Activated B cell treated with CpG ODN at 0.5 μM for 24 hours (primary cell): ENCODE results near the gene KIT. TPM values are rescaled to one million over a fixed set of nuclear protein-coding genes. Genes with fewer than 3 reads are reported as not detected.

Experiments used
- ATAC-seq: fragments of 200-7000 bp; cut with Tn5 transposase; one replicate; pipeline ENCODE4 v1.10.0; 2021; ENCODE audit warnings: low read depth, mild to moderate bottlenecking, moderate library complexity
- CTCF ChIA-PET: fragments of 350-600 bp; sonication (Branson Sonifier 250); formaldehyde crosslinking; loops from one replicate; lab custom pipeline; 2021; ENCODE audit warnings: antibody characterized with exemption; lab: Charles Lee
- POLR2A ChIA-PET: fragments of 350-600 bp; sonication (Branson Sonifier 250); formaldehyde crosslinking; loops from one replicate; lab custom pipeline; 2021; ENCODE audit warnings: antibody characterized with exemption; lab: Charles Lee
- DNase-seq: peaks from one replicate; pipeline ENCODE4 v3.0.0; 2022
- H3K27ac Mint-ChIP-seq: one replicate; pipeline ENCODE4 v1.8.0; 2020; ENCODE audit warnings: mixed read lengths
- H3K27me3 Mint-ChIP-seq: one replicate; pipeline ENCODE4 v1.8.0; 2021; ENCODE audit warnings: mixed read lengths
- H3K36me3 Mint-ChIP-seq: one replicate; pipeline ENCODE4 v1.8.0; 2021; ENCODE audit warnings: low read depth, mixed read lengths
- H3K4me1 Mint-ChIP-seq: one replicate; pipeline ENCODE4 v1.8.0; 2021; ENCODE audit warnings: mixed read lengths
- H3K4me3 Mint-ChIP-seq: one replicate; pipeline ENCODE4 v1.8.0; 2020; ENCODE audit warnings: mild to moderate bottlenecking, mixed read lengths
- H3K9me3 Mint-ChIP-seq: one replicate; pipeline ENCODE4 v1.8.0; 2020; ENCODE audit warnings: mixed read lengths
- intact Hi-C: fragments of 100-400 bp; cut with micrococcal nuclease; formaldehyde crosslinking; loops from one replicate; pipeline ENCODE4 v1.15.1; 2024
- total RNA-seq: library from RNA; stranded (reverse); gene quantifications from 2 replicates; pipeline ENCODE4 v1.2.3, GENCODE V29; 2022
- TF ChIP-seq, protein P1 (sequence below): fragments of 200-600 bp; IDR thresholded peaks from one replicate; pipeline ENCODE4 v1.8.0; 2022; ENCODE audit warnings: antibody characterized with exemption, mild to moderate bottlenecking

The KIT gene
- total RNA-seq, 1 donor from 2014 or later, result not detected

- H3K4me3 Mint-ChIP-seq, result no peak overlapping the region
- ChIA-PET POLR2A (no interaction called here), CTCF (no interaction called here)
- DNase-seq, result no peak
- ATAC-seq, result no peak
- H3K27me3 Mint-ChIP-seq, result no peaks in the 10 kb centered on the region
- no peak overlapping the region for H3K27ac Mint-ChIP-seq
- intact Hi-C loops, result no loop called here
- H3K9me3 Mint-ChIP-seq, result no peaks in the 10 kb centered on the region
- H3K4me1 Mint-ChIP-seq, result peaks cover 21% of the 10 kb centered on the region
- no peaks in the 10 kb centered on the region for H3K36me3 Mint-ChIP-seq
- TF ChIP-seq, protein P1, sequence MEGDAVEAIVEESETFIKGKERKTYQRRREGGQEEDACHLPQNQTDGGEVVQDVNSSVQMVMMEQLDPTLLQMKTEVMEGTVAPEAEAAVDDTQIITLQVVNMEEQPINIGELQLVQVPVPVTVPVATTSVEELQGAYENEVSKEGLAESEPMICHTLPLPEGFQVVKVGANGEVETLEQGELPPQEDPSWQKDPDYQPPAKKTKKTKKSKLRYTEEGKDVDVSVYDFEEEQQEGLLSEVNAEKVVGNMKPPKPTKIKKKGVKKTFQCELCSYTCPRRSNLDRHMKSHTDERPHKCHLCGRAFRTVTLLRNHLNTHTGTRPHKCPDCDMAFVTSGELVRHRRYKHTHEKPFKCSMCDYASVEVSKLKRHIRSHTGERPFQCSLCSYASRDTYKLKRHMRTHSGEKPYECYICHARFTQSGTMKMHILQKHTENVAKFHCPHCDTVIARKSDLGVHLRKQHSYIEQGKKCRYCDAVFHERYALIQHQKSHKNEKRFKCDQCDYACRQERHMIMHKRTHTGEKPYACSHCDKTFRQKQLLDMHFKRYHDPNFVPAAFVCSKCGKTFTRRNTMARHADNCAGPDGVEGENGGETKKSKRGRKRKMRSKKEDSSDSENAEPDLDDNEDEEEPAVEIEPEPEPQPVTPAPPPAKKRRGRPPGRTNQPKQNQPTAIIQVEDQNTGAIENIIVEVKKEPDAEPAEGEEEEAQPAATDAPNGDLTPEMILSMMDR, result no peak
Measured at GRCh38 chr4:54727346-54727745, 69.6 kb downstream of the KIT start.

- H3K36me3 Mint-ChIP-seq, result no peaks in the 10 kb centered on the region
Measured at GRCh38 chr4:54728368-54728767, 70.6 kb downstream of the KIT start.

GRCh38 chr4:54729256-54729655 is 71.5 kb downstream of the KIT start:
- intact Hi-C loops, result no loop called here
- POLR2A ChIA-PET, result no interaction called here
- TF ChIP-seq, protein P1, result no peak
- Mint-ChIP-seq H3K4me1 (peaks cover 21% of the 10 kb centered on the region), H3K27ac (no peak overlapping the region), H3K4me3 (no peak overlapping the region), H3K36me3 (no peaks in the 10 kb centered on the region), H3K27me3 (no peaks in the 10 kb centered on the region), H3K9me3 (no peaks in the 10 kb centered on the region)
- DNase-seq (no peak), ATAC-seq (no peak)
- CTCF ChIA-PET, result no interaction called here

More at GRCh38 chr4:54728368-54728767, 70.6 kb downstream of the KIT start:
- Mint-ChIP-seq H3K27ac (no peak overlapping the region), H3K4me1 (peaks cover 21% of the 10 kb centered on the region), H3K9me3 (no peaks in the 10 kb centered on the region), H3K27me3 (no peaks in the 10 kb centered on the region), H3K4me3 (no peak overlapping the region)
- CTCF ChIA-PET, result no interaction called here
- POLR2A ChIA-PET, result no interaction called here
- ATAC-seq (no peak), DNase-seq (no peak)
- intact Hi-C loops, result no loop called here
- TF ChIP-seq, protein P1, result no peak

GRCh38 chr4:54730581-54730980 is 72.8 kb downstream of the KIT start:
- no peak for DNase-seq
- no peaks in the 10 kb centered on the region for H3K36me3 Mint-ChIP-seq
- no peaks in the 10 kb centered on the region for H3K9me3 Mint-ChIP-seq
- no peaks in the 10 kb centered on the region for H3K27me3 Mint-ChIP-seq
- intact Hi-C loops, result no loop called here
- CTCF ChIA-PET, result no interaction called here
- no peak overlapping the region for H3K4me3 Mint-ChIP-seq
- ATAC-seq, result no peak
- no peak overlapping the region for H3K27ac Mint-ChIP-seq
- POLR2A ChIA-PET, result no interaction called here
- TF ChIP-seq, protein P1, result no peak
- H3K4me1 Mint-ChIP-seq, result peaks cover 21% of the 10 kb centered on the region

- Mint-ChIP-seq H3K36me3 (no peaks in the 10 kb centered on the region), H3K4me3 (no peak overlapping the region), H3K4me1 (peaks cover 19% of the 10 kb centered on the region), H3K9me3 (no peaks in the 10 kb centered on the region), H3K27ac (no peak overlapping the region), H3K27me3 (no peaks in the 10 kb centered on the region)
- CTCF ChIA-PET, result no interaction called here
- intact Hi-C loops, result no loop called here
- TF ChIP-seq, protein P1, result no peak
- DNase-seq, result no peak
- POLR2A ChIA-PET, result no interaction called here
- ATAC-seq, result no peak
Measured at GRCh38 chr4:54731552-54731951, 73.8 kb downstream of the KIT start.
